ENCODE results near the gene RHOA. TPM values are rescaled to one million over a fixed set of nuclear protein-coding genes. Genes with fewer than 3 reads are reported as not detected.

The RHOA gene
- total and polyA plus RNA-seq, 2 of the 4 experiments (the other 2 are of a cell fraction), result 383 to 879 TPM

DNA sequence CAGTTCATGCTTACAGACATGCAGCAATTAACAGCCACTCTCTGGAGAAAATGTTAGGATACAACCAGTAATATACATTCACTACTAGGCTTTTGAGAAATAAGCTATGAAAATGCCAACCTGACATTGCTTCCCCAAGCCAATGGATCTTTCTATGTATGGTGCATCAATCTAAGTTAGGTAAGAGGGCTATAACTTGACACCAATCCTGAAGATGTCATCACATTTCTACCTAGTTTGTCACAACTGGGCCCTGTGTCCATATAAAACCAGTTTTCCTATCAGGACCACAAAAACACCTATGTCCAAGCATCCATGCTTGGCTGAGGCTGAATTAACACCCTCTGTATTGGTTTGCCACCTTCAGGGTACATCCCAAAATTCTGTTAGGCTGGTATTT, 39.8 kb downstream of the RHOA start:
- no peak for DNase-seq
- Histone ChIP-seq H3K4ac (ENCODE audit: low read depth, low read length) (no peak overlapping the region), H2BK120ac (ENCODE audit: low read depth, low read length) (no peak overlapping the region), H3K27me3 (ENCODE audit: control insufficient read depth, insufficient read depth, low read length) (no peaks in the 10 kb centered on the region), H3K56ac (ENCODE audit: extremely low read depth, insufficient read depth, low read length) (no peak overlapping the region), H3K18ac (ENCODE audit: low read depth, low read length) (no peak overlapping the region), H3K4me1 (ENCODE audit: control insufficient read depth, insufficient read depth, low read length) (no peaks in the 10 kb centered on the region), H3K4me2 (ENCODE audit: low read depth, low read length) (no peak overlapping the region), H4K8ac (ENCODE audit: low read depth in 2 of 2, low read length in 2 of 2) (no peak overlapping the region), H4K5ac (ENCODE audit: low read depth, low read length) (no peak overlapping the region), H3K9ac (ENCODE audit: low read depth, low read length) (no peak overlapping the region), H2AK9ac (replicated peaks; ENCODE audit: low read depth, low read length, poor library complexity) (no peak overlapping the region), H2BK15ac (ENCODE audit: low read depth, low read length) (no peak overlapping the region), H3K9me1 (ENCODE audit: insufficient read depth, low read length) (peaks cover 9% of the 10 kb centered on the region), H4K20me1 (ENCODE audit: insufficient read depth, low read length) (peaks cover 79% of the 10 kb centered on the region), H3K14ac (replicated peaks; ENCODE audit: low read depth, low read length) (no peak overlapping the region), H3K79me1 (ENCODE audit: low read depth in 1 of 2, low read length in 2 of 2) (peaks cover 18 to 69% of the 10 kb centered on the region in 2 experiments), H2BK20ac (ENCODE audit: low read depth, low read length) (no peak overlapping the region), H4K91ac (ENCODE audit: insufficient read depth, low read depth, low read length) (no peak overlapping the region), H3K36me3 (ENCODE audit: control insufficient read depth, insufficient read depth, low read length) (peaks cover 47% of the 10 kb centered on the region), H3K27ac (ENCODE audit: insufficient read depth, low read length) (no peak overlapping the region), H2AFZ (replicated peaks; ENCODE audit: low read length, poor library complexity) (no peak overlapping the region), H2BK5ac (ENCODE audit: low read depth, low read length, poor library complexity, severe bottlenecking) (no peak overlapping the region), H3K4me3 (ENCODE audit: insufficient read depth, low read depth, low read length) (no peak overlapping the region), H3K9me3 (ENCODE audit: control insufficient read depth, insufficient read depth, low read length) (no peaks in the 10 kb centered on the region), H3K23ac (ENCODE audit: low read depth, low read length) (no peak overlapping the region), H2AK5ac (ENCODE audit: low read depth, low read length) (no peak overlapping the region)
- no peak for ATAC-seq (ENCODE audit: low read depth)
- BruUV-seq (replicated peaks), result no TSS peak
- in situ Hi-C loops (cut with MboI; ENCODE audit: low sequenced_read_pairs), result no loop called here
- TF ChIP-seq, protein P1, sequence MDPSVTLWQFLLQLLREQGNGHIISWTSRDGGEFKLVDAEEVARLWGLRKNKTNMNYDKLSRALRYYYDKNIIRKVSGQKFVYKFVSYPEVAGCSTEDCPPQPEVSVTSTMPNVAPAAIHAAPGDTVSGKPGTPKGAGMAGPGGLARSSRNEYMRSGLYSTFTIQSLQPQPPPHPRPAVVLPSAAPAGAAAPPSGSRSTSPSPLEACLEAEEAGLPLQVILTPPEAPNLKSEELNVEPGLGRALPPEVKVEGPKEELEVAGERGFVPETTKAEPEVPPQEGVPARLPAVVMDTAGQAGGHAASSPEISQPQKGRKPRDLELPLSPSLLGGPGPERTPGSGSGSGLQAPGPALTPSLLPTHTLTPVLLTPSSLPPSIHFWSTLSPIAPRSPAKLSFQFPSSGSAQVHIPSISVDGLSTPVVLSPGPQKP (IDR thresholded peaks at IDR 0.05; ENCODE audit: borderline replicate concordance, low read depth, low read length), result no peak
- TF ChIP-seq RAD21 (IDR thresholded peaks at IDR 0.05; ENCODE audit: low read length) (no peak), BHLHE40 (IDR thresholded peaks at IDR 0.05; ENCODE audit: low read depth, low read length) (no peak), USF2 (IDR thresholded peaks at IDR 0.05; ENCODE audit: low read depth, low read length) (no peak), NFE2L2 (IDR thresholded peaks at IDR 0.05; ENCODE audit: low read depth, low read length) (no peak), RCOR1 (IDR thresholded peaks at IDR 0.05; ENCODE audit: insufficient replicate concordance, low read length) (no peak)
- POLR2A ChIA-PET (ENCODE audit: unreplicated experiment), result no interaction called here
- CTCF ChIA-PET, result no interaction called here
- dilution Hi-C loops (cut with HindIII; ENCODE audit: low sequenced_read_pairs, unreplicated experiment), result no loop called here
- intact Hi-C loops (cut with micrococcal nuclease), result no loop called here

Data from IMR-90 (cell line).